ENCODE results near the gene MPPED1.

DNA sequence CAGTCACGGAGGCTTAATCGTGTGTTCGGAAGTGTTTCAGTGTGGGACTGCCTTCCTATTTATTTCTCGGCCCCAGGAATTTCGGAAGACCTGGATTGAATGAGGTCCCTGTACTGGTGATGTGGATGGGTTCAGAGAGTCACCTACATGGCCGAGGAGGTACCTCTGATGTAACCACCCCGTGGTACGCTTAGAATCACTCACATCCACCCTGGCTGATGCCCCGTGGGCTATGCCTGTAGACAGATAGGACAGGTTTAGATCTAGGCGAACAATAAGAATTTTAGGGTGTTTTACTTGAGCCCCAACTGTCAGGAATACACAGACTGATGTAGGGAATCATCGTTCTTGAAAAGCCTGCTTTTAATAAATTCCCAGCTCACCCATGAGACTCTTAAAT is 2.0 kb downstream of the MPPED1 start:
- TF ChIP-seq, protein P1, sequence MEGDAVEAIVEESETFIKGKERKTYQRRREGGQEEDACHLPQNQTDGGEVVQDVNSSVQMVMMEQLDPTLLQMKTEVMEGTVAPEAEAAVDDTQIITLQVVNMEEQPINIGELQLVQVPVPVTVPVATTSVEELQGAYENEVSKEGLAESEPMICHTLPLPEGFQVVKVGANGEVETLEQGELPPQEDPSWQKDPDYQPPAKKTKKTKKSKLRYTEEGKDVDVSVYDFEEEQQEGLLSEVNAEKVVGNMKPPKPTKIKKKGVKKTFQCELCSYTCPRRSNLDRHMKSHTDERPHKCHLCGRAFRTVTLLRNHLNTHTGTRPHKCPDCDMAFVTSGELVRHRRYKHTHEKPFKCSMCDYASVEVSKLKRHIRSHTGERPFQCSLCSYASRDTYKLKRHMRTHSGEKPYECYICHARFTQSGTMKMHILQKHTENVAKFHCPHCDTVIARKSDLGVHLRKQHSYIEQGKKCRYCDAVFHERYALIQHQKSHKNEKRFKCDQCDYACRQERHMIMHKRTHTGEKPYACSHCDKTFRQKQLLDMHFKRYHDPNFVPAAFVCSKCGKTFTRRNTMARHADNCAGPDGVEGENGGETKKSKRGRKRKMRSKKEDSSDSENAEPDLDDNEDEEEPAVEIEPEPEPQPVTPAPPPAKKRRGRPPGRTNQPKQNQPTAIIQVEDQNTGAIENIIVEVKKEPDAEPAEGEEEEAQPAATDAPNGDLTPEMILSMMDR (IDR thresholded peaks at IDR 0.05): no peak
- TF ChIP-seq POLR2A (IDR thresholded peaks at IDR 0.05) (no peak), EP300 (IDR thresholded peaks at IDR 0.05) (no peak), POLR2AphosphoS5 (IDR thresholded peaks at IDR 0.05) (no peak)

All from suprapubic skin (tissue), 4 donors.